GM12872 (cell line): ENCODE data around the gene CDC73.

Experiments
- CTCF ChIP-seq: IDR thresholded peaks from 3 replicates; pipeline ENCODE4 v1.5.1; 2011; ENCODE audit warnings: low read depth, mild to moderate bottlenecking, low read length, moderate library complexity; ENCODE audit not compliant: insufficient read depth

Gene CDC73

GRCh38 chr1:193281894-193282293, 160.1 kb downstream of the CDC73 start:
- TF ChIP-seq CTCF, result no peak

DNA sequence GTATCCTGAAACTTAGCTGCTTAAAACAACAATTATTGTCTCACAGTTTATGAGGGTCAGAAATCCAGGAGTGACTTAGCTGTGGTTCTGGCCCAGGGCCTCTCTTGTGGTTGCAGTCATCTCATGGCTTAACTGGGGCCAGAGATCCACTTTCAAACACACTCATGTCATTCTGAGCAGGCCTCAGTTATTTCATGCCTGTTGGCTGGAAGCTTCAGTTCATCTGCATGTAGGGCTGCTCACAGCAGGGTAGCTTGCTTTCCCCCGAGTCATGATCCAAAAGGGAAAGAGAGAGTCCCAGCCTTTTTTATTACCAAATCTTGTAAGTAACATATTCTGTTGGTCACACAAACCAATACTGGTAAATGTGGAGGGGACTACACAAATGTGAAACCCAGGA, 161.2 kb downstream of the CDC73 start:
- no peak for TF ChIP-seq CTCF

GRCh38 chr1:193284219-193284618, 162.4 kb downstream of the CDC73 start:
- no peak for TF ChIP-seq CTCF

DNA sequence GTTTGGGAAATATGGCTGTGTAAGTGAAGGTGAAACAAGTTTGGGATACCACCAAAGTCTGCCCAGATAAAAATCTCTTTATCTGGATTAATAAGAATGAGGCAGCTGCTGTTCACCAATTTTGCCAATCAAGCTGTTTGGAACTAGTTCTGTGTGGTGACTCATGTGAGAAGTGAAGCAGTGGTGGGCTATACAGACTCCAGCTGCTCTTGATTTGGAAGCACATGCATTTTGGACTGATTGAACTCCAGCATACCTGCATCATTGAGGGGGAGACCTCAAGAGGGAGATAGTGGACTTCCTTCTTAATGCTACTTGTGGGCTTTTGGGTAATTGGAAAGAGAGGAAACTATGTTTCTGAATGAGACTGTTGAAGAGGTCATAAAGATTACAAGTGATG, 163.8 kb downstream of the CDC73 start:
- TF ChIP-seq CTCF, result no peak

GRCh38 chr1:193293726-193294125, 171.9 kb downstream of the CDC73 start:
- TF ChIP-seq CTCF, result no peak

DNA sequence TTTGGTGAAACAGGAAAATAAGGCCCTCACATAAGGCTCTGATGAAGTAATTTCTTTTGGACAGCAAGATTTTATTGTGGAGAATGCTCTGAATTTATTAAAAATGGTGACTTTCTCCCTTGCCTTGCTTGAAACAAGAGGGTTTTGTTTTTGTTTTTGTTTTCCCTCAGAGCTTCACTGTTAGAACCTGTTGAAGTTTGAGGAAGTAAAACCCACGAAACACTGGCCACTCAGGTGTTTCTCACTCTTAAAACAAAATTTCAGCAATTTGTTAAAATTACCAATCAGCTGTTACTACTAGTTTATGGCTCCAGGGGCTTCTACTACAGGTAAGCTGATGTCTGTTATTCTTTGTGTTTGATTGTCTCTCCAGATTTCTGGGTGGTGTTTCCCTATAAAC, 177.2 kb downstream of the CDC73 start:
- no peak for TF ChIP-seq CTCF

DNA sequence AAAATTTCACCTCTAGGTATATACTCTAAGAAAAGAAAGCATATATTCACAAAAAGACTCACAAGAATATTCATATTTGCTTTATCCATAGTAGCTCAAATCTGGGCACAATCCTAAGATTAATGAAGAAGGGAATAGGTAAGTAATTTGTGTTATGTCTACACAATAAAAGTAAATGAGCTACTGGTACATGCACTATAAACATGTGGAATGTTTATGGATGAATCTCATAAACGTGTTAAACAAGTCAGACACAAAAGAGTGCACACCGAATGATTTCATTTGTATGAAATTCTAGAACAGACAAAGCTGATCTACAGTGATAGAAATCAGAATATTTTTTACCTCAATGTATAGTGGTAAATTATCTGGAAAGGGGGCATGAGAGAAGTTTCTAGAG, 179.9 kb downstream of the CDC73 start:
- TF ChIP-seq CTCF, result no peak

GRCh38 chr1:193303849-193304248, 182.0 kb downstream of the CDC73 start:
- TF ChIP-seq CTCF, result no peak
